GM12892 (cell line): ENCODE data around the gene EPB41.

ENCODE experiments used
- POLR2A ChIP-seq: IDR thresholded peaks from 2 replicates; pipeline ENCODE4 v1.6.1; 2011; ENCODE audit warnings: low read depth, low read length, control low read depth
- POLR2AphosphoS5 ChIP-seq: IDR thresholded peaks from 2 replicates; pipeline ENCODE4 v1.6.1; 2011; ENCODE audit warnings: low read depth, low read length, control low read depth
- TAF1 ChIP-seq: IDR thresholded peaks from 2 replicates; pipeline ENCODE4 v1.6.1; 2011; ENCODE audit warnings: low read depth, mild to moderate bottlenecking, control low read depth, low read length, borderline replicate concordance

DNA sequence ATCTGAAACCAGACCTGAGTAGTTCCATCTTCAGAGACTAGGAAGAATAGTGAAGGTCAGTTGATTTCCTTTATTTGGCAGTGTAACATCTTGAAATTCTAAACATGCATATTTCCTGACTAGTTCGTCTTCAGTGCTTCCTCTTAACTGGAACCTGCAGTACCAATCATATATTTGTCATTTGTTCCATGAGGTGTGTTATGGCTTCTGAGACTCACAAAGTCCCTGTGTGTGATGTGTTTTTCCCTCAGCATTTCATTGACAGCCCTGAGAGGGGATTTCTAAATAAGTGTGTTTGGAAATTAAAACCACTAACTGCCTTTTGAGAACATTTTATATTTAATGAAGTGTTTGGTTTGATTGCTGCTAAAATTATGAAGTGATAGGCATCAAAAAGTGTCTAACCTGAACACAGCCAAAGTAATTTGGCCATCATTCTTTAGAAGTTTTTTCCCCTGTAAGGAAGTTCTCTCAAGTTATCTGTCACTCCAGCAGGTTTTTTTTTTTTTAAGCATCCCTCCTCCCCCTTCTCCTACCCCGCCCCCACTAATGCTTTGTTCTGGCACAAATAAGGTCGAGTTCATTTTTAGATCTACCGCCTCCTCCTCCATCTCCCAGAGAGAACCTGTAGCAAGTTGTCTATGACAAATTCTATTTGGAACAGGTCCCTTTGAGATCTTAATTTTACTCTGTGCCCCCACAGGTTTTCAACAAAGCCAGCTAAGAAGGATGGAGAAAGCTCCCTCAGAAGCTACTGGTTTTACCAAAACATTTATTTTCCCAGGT is 148.0 kb downstream of the EPB41 start:
- no peak for TF ChIP-seq POLR2A
- TF ChIP-seq TAF1, result no peak
- no peak for TF ChIP-seq POLR2AphosphoS5
